ENCODE measurements around the gene DNAJC2. TPM values are rescaled to one million over a fixed set of nuclear protein-coding genes. Genes with fewer than 3 reads are reported as not detected.

DNAJC2 gene
- total RNA-seq, 1 donor from 2014 or later: 7.6 TPM

GRCh38 chr7:103347507-103348267 is 3.1 kb upstream of the DNAJC2 start, which contains the start of gene PSMC2:
Gene PSMC2, plus strand, starts transcription at chr7:103347643. Its CDS starts 69 bp downstream, at chr7:103347712.
- Histone ChIP-seq H3K9me3 (no peaks in the 10 kb centered on the region), H3K27me3 (no peaks in the 10 kb centered on the region), H3K27ac (peak within 1 kb of the TSS; percentile 81 to 86), H3K4me1 (peaks cover 7 to 28% of the 10 kb centered on the region in 2 donors), H3K4me3 (peak within 1 kb of the TSS; percentile 63 to 69), H3K36me3 (peaks cover 1 to 4% of the 10 kb centered on the region in 2 donors)
- intact Hi-C loops (cut with DNase I): no loop called here
- peak in 1 of 2 donors; percentile 90 for DNase-seq (ENCODE audit: low spot score in 2 of 2)
- TF ChIP-seq CTCF (IDR thresholded peaks at IDR 0.05): no peak

- H3K27ac ChIP-seq: no peak overlapping the region
- peaks cover 7 to 27% of the 10 kb centered on the region in 2 donors for H3K4me1 ChIP-seq
- intact Hi-C loops (cut with DNase I): no loop called here
- no peak for DNase-seq (ENCODE audit: low spot score in 2 of 2)
- H3K4me3 ChIP-seq: no peak overlapping the region
- no peaks in the 10 kb centered on the region for H3K27me3 ChIP-seq
- H3K36me3 ChIP-seq: peaks cover 1 to 3% of the 10 kb centered on the region in 2 donors
- TF ChIP-seq CTCF (IDR thresholded peaks at IDR 0.05): no peak
- no peaks in the 10 kb centered on the region for H3K9me3 ChIP-seq
These were observed 1.8 kb upstream of the DNAJC2 start for GRCh38 chr7:103346396-103346795.

- Histone ChIP-seq H3K27me3 (no peaks in the 10 kb centered on the region), H3K4me1 (peaks cover 2 to 14% of the 10 kb centered on the region in 2 donors), H3K27ac (peak overlapping the region; percentile 88 to 90), H3K4me3 (peak overlapping the region; percentile 77 to 99), H3K9me3 (no peaks in the 10 kb centered on the region), H3K36me3 (peaks cover 13 to 19% of the 10 kb centered on the region in 2 donors)
- DNase-seq (ENCODE audit: low spot score in 2 of 2): no peak
- intact Hi-C loops (cut with DNase I): loop anchor here (2.0 kb wide), 1 partner anchor 47 kb away; the partner anchor contains the start of gene PMPCB
- no peak for TF ChIP-seq CTCF (IDR thresholded peaks at IDR 0.05)
These were observed 662 bp downstream of the DNAJC2 start for GRCh38 chr7:103343758-103344452.

- peaks cover 0 to 11% of the 10 kb centered on the region in 2 donors for H3K4me1 ChIP-seq
- no peak for TF ChIP-seq CTCF (IDR thresholded peaks at IDR 0.05)
- intact Hi-C loops (cut with DNase I): no loop called here
- no peaks in the 10 kb centered on the region for H3K9me3 ChIP-seq
- peaks cover 18 to 24% of the 10 kb centered on the region in 2 donors for H3K36me3 ChIP-seq
- DNase-seq (ENCODE audit: low spot score in 2 of 2): no peak
- H3K27ac ChIP-seq: peak overlapping the region in 1 of 2 donors; percentile 90
- H3K27me3 ChIP-seq: no peaks in the 10 kb centered on the region
- peak overlapping the region; percentile 77 to 99 for H3K4me3 ChIP-seq
These were observed 1.2 kb downstream of the DNAJC2 start for GRCh38 chr7:103343332-103343731.

- Histone ChIP-seq H3K4me1 (peaks cover 0 to 6% of the 10 kb centered on the region in 2 donors), H3K27ac (no peak overlapping the region), H3K27me3 (no peaks in the 10 kb centered on the region), H3K36me3 (peaks cover 32 to 39% of the 10 kb centered on the region in 2 donors), H3K4me3 (no peak overlapping the region), H3K9me3 (no peaks in the 10 kb centered on the region)
- intact Hi-C loops (cut with DNase I): no loop called here
- no peak for TF ChIP-seq CTCF (IDR thresholded peaks at IDR 0.05)
- no peak for DNase-seq (ENCODE audit: low spot score in 2 of 2)
These were observed 3.1 kb downstream of the DNAJC2 start for GRCh38 chr7:103341466-103341865.
